Stimulated activated CD4-positive, alpha-beta T cell treated with anti-CD3 and anti-CD28 coated beads, Interleukin-1b, Interleukin-23, amount 100 ng/mL, for 4 hours (primary cell): ENCODE data around the gene ASCL3.
A peak's percentile ranks its signal among the peaks of the same experiment; 100 is the strongest.
"Not testable (repeated sequence)": the region's sequence is repeated elsewhere in the genome, so short reads cannot be mapped to it uniquely, and the experiment has no call there.

Experiments
- DNase-seq, 2 donors: peaks; one replicate each; pipeline ENCODE4 v3.0.0-alpha.2; 2020; ENCODE audit warnings: low read depth in 2 of 2

The ASCL3 gene

GRCh38 chr11:8947230-8947943 lies 4.6 kb upstream of the ASCL3 start:
- DNase-seq = no peak

GRCh38 chr11:8941341-8942103 lies 1.3 kb downstream of the ASCL3 start:
- no peak for DNase-seq

- DNase-seq = no peak
Observed at GRCh38 chr11:8937659-8938058, 5.2 kb downstream of the ASCL3 start.

- DNase-seq = no peak
Observed at GRCh38 chr11:8937159-8937558, 5.7 kb downstream of the ASCL3 start.

GRCh38 chr11:8935789-8936188 lies 7.0 kb downstream of the ASCL3 start:
- DNase-seq = not testable (repeated sequence)

- no peak for DNase-seq
Observed at GRCh38 chr11:8934742-8935488, 7.9 kb downstream of the ASCL3 start.

GRCh38 chr11:8933931-8934330 lies 8.9 kb downstream of the ASCL3 start:
- no peak for DNase-seq

- no peak for DNase-seq
Observed at GRCh38 chr11:8932564-8933180, 10.1 kb downstream of the ASCL3 start, which contains the start of gene C11orf16. Gene C11orf16 (minus strand): TSS chr11:8932947. CDS start chr11:8932308, 639 bp downstream.

- DNase-seq = no peak
Observed at GRCh38 chr11:8930456-8931175, 12.2 kb downstream of the ASCL3 start.

- DNase-seq = no peak
Observed at GRCh38 chr11:8928981-8929615, 13.7 kb downstream of the ASCL3 start.

GRCh38 chr11:8928205-8928604 lies 14.6 kb downstream of the ASCL3 start:
- DNase-seq = no peak

- DNase-seq = no peak
Observed at GRCh38 chr11:8927233-8927632, 15.6 kb downstream of the ASCL3 start.

GRCh38 chr11:8926236-8926635 lies 16.6 kb downstream of the ASCL3 start:
- no peak for DNase-seq

- no peak for DNase-seq
Observed at GRCh38 chr11:8925711-8926110, 17.1 kb downstream of the ASCL3 start.

- DNase-seq = no peak
Observed at GRCh38 chr11:8922691-8923090, 20.1 kb downstream of the ASCL3 start.

GRCh38 chr11:8917157-8917825 lies 25.5 kb downstream of the ASCL3 start:
- no peak for DNase-seq

- no peak for DNase-seq
Observed at GRCh38 chr11:8914661-8915018, 28.2 kb downstream of the ASCL3 start.

- DNase-seq = peak; percentile 31 to 34
Observed at GRCh38 chr11:8913961-8914660, 28.7 kb downstream of the ASCL3 start.

- DNase-seq = peak; percentile 65 to 80
Observed at GRCh38 chr11:8911029-8911823, 31.6 kb downstream of the ASCL3 start, which contains the start of gene AKIP1. Gene AKIP1 (plus strand): TSS chr11:8911189. CDS start chr11:8911450, 261 bp downstream.
